Activated CD8-positive, alpha-beta memory T cell treated with anti-CD3 and anti-CD28 coated beads, Interleukin-2, amount 50 U/mL, for 24 hours (primary cell): ENCODE measurements around the gene ASCC1.
"Not testable (repeated sequence)": the region's sequence is repeated elsewhere in the genome, so short reads cannot be mapped to it uniquely, and the experiment has no call there.

ENCODE experiments used
- DNase-seq: peaks from one replicate; pipeline ENCODE4 v3.0.0-alpha.2; 2020; ENCODE audit errors: extremely low read depth

The ASCC1 gene

DNA sequence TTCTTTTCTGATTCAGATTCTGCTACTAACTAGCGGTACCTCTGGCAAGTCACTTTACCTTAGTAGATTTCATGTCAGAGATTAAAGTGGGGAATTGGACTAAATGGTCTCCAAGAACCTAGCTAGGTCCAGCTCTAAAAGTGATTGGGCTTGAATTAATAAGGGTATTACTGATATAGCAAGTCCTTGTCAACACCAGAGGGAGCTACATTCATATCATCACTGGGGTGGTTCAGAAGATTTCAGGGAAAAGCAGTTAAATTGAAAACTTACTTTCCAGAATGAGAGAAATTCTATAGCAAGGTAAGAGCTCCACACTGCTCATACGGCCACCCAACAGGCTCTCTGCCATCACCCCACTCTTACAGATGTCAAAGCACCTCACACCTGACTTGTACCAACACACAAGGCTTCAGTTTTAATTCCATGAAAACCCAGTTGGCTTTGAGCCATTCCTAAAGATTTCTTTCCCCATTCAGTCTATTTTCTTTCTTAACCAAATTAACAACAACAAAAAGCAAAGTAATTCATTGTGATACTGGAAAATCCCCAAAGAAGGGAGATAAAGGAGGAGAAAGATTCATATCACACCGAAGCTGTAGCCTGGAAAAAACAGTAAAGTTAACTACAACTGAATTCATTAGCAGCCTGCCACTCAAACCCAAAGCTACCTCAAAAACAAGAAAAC lies 89.7 kb downstream of the ASCC1 start:
- DNase-seq = no peak

DNA sequence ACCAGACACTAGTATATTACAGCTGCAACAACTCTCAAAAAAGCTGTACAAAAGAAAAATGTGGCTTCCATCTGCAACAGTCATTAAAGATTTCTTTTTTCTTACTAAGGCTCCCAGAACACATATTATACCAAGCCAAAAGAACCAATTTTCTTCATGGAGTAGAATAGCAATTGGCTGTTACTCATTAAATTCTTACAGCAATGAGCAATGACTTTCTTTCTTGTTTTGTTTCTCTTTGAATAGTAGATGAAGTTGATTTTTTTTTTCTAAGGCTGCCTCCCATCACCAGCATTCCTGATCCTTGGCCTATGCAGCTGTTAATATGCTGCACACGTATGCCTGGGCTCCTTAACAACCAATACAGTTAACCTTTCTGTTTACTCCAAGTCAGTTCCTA lies 91.1 kb downstream of the ASCC1 start:
- no peak for DNase-seq

DNA sequence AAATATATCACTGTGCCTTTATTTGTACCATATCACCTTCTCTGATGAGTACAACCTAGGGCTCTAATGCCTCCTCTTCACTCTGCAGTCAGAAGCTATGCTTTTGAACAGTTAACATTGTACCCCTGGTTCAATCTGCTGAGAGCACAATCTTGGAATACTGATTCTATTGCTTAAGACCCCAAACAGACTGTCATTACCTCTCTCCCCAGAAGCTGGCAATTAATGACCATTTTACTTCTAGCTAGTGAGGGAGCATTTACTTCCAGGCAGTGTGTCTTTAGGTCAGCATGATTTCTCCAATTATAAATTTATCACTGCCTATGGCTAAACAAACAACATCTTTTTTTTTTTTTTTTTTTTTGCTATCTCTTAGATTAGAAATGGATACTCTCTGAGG lies 91.7 kb downstream of the ASCC1 start:
- no peak for DNase-seq

DNA sequence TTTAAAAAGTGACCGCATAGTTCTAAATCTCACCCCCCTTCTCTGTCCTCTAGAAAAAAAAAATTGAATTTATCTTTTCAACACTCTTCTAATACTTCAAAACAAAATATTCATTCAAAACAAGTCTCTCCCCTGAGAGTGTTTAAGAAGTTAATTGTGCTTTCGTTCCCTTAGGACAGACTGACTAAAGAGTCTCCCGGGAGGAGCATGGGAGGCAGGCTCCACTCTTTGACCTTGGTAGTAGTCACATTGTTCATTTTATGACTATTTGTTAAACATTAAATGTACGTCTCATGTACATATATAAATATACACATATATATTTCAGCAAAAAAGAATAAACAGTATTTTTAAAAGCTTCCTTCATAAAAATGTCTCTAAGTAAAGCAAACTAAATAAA lies 92.5 kb downstream of the ASCC1 start:
- DNase-seq = no peak

DNA sequence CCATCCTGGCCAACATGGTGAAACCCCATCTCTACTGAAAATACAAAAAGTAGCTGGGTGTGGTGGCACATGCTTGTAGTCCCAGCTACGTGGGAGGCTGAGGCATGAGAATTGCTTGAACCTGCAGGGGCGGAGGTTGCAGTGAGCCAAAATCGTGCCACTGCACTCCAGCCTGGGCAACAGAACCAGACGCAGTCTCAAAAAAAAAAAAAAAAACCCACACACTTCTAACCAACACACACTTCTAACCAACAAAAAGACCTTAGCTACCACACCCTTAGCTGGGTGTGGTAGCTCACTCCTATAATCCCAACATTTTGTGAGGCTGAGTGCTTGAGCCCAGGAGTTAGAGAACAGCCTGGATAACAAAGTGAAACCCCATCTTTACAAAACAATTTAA lies 93.9 kb downstream of the ASCC1 start:
- DNase-seq = no peak

DNA sequence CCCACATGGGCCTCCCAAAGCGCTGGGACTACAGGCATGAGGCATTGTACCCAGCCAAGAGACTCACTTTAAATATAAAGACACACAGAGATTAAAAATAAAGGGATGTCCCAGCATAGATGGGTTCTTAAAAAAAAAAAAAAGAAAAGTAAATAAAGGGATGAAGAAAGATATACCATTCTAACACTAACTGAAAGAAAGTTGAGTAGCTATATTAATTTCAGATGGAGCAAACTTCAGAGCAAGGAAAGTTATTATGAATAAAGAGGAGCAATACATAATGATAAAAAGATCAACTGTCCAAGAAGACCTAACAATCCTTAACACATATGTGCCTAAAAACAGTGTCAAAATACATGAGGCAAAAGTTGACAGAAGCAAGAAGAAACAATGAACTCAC lies 94.7 kb downstream of the ASCC1 start:
- DNase-seq = no peak

DNA sequence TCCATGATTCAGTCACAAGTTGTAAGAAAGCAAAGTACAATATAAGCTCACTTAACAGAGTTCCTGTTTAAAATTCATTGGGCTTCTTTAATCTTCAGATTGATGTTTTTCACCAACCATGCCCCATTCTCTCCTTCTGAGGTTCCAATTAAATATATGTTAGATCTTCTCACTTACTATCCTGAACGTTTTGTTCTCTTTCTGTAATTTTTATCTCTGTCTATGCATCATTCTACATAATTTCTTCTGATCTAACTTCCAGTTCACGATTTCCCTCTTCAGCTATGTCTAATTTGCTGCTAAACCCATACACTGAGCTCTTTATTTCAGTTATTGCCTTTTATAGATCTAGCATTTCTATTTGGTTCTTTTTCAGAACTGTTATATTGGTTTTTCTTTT lies 99.7 kb downstream of the ASCC1 start:
- no peak for DNase-seq

DNA sequence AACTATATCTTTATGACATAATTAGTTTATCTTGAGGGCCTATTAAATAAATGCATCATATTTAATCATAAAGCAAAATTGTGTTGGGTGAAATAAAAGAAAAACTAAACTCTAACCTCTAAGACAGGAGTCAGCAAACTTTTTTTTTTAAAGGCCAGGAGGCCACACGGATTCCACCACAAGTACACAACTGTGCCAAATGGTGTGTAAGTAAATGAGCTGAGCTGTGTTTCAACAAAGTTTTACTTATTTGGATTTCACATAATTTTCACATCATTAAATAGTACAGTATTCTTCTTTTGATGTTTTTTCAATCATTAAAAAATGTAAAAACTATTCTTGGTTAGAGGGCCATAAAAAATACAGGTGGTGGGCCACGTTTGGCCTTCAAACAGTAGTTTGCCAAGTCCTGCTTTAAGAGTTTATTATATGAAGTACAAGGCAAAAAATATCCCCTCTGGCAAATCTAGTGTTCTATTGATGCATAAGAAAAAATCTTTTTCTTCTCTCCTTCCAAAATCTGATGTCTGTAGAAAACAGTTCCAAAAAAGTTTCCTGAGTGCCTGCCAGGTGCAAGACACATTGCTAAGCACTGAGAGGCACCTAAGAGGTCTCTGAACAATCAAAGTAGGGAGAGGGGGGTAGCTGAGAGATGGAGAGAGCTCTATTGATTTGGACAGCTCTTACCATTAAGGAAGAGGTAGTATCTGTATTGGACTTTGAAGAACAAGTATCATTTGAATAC lies 101.2 kb downstream of the ASCC1 start:
- no peak for DNase-seq

DNA sequence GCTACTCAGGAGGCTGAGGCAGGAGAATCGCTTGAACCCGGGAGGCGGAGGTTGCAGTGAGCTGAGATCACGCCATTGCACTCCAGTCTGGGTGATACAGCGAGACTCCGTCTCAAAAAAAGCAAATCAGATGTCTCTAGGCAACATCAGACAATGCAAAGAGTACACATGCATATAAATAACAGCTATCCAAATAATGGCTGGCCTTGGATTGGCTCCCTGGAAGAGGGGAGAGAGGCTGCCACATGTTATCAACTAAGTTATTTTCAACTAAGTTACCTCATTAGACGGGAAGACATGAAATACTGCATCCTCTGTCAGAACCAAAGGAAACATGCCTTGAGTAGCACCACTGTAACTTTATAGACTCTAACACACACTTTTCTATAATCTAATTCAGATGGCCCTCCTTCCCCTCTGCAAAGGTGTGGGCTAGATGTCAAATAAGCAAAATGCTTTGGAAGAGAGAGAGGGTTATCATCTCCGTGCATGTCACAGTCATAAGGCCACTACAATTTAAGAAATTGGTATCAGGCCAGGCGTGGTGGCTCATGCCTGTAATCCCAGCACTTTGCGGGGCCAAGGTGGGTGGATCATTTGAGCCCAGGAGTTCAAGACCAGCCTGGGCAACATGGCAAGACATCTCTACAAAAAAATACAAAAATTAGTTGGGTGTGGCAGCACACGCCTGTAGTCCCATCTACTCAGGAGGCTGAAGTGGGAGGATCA lies 105.2 kb downstream of the ASCC1 start:
- no peak for DNase-seq

DNA sequence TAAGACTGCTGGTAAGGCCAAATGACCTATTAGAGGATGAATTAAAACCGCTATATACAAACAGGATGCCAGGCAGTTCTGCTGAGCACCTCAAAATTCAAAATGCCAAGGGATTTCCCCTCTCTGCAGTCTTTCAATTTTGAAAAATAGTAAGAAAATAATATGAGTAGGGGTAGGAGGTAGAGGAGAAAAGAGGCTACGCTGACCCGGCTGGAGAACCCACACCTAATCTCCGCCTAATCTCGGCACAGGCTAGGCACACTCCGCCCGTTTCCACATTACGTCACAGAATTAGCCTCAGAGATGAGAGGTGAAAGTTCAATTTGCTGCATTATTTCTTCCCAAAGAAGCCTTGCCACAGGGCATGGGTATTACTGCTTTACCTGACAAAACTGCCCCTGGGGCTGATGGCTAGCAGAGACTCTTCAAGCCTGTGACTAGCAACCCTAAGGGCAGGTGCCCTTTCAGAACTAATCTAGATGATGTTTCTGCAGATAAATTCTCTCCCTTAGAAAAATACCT lies 106.4 kb downstream of the ASCC1 start:
- no peak for DNase-seq

DNA sequence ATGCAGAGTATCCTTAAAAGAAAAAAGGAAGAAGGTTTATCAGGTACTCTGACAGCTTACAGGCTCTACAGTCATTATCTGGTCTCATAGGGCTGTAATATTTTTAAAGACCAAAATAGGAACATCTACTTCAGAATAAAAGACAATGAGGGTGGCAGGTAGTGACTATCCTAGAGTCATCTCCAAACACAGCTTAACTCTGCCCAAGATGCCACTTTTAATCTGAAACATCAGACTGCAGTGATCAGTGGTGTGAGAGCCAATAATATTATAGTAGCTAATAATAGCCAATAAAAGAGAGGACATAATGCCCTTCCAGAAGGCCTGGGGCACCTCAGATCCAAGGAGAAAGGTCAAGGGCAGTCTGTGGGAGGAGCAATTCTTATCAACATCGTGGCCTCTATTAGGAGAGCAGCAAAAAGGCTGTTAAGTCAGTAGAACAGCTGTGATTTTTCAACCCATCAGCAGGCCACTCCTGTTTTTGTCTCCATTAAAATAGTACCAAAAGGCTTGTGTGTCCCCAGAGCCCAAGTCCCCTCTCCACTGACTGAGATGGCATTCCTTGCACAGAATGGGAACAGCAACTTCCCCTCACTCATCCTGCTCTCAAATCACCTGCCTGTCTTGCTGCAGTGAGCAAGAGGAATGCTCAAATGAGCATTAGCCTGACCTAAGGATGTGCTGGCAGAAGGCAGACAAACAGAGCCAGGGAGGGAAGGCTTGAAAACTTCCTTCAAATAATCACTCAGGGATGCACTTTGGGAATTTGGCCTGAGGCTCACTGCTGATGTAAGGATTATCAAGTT lies 107.0 kb downstream of the ASCC1 start:
- DNase-seq = no peak

DNA sequence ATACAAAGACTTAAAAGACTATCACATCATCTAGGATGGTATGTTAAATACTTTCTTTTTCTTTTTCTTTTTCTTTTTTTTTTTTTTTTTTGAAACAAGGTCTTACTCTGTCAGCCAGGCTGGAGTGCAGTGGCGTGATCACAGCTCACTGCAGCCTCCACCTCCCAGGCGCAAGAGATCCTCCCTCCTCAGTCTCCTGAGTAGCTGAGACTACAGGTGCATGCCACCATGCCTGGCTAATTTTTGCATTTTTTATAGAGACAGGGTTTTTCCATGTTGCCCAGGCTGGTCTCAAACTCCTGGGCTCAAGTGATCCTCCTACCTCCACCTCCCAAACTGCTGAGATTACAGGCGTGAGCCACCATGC lies 108.1 kb downstream of the ASCC1 start:
- DNase-seq = not testable (repeated sequence)

DNA sequence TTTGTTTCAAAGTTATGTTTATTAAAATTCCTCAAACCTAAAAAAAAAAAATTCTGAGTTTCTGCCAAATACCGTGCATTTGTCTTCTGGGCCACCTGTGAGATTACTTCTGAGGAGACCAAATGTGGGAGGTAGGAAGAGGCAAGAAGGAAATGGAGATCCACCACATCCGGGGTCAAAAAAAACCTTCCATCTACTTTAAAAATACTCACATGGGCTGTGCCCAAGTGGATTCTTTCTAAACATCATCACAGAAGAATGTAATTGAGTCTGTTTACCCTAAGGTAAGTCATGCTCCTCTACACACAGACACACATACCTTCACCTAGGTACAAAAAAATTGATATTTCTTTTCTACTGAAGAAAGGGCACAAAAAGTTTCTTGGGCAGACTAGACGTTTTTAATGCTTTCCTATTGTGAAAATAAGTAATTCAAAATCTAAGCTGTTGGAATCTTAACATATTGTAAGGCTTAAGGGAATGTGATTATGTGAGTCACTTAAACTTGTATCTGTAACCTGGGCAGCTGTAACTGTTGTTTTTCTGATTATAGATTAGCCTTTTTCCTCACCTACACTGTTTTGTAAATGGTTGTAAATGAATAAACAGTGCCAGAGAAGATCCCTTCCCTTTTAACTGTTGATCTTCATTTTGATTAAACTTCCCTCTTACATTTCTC lies 108.6 kb downstream of the ASCC1 start:
- DNase-seq = no peak

DNA sequence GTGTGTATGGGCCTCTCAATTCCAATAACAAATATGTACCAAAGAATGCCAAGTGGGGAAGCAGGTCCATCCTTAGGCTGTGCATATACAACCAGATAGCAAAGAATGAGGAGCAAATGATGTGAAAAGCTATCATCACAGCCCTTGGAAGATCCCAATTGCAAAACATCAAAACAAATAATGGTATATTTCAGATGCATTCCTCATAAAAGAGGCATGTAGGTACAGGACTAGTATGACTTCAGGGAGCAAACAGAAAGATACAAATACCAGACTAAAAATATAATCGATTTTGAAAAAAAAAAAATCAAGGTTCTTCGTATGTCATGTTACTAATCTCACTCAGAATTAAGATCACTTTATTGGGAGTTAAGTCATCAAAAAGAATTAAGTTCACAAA lies 109.2 kb downstream of the ASCC1 start:
- no peak for DNase-seq

DNA sequence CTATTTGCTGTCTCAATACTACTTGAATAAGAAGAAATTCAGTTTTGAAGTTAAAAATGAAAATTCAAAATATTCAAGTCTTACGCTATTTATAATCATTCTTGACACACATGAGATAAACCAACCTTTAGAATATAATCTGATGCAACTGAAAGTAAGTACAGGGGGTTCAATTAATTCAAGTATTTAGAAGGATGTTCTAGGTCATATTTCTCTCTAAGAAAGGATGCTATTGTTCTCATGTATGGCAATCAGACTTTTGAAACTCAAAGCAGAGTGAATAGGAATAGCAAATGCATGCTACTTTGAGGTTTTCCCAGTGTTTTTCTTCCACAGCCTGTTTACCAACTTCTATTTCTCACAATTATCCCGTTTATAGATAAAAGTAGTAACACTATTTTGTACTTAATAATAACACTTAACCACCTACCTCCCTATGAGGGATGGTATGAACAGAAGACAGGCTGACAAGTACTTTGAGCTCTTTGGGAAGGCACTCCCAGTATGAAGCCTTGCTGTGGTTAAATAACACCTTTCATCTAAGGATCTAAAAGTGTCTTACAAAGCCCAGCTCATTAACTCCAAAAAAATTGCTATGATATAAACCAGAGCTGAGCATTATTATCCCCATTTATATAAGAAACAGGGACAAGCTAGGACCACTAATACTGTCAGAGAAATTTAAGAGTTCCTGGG lies 109.8 kb downstream of the ASCC1 start:
- no peak for DNase-seq

DNA sequence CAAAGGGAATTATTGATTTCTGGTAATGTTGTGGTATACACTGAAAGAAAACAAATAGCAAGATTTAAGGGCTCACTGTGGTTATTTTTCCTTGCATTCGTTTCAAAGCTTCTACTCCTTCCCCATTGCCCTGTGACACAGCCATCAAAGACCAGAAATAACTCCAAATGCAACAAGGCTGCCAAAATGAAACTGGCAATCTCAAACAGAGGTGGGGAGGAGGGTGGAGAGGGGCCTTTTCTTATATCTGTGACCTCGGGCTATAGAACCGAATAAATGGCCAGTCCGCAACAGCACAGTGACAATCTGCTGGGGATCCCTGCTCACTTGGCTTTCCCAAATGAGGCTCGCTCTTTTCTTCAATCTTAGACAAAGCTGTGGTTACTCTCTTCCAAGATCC lies 110.4 kb downstream of the ASCC1 start:
- DNase-seq = no peak

DNA sequence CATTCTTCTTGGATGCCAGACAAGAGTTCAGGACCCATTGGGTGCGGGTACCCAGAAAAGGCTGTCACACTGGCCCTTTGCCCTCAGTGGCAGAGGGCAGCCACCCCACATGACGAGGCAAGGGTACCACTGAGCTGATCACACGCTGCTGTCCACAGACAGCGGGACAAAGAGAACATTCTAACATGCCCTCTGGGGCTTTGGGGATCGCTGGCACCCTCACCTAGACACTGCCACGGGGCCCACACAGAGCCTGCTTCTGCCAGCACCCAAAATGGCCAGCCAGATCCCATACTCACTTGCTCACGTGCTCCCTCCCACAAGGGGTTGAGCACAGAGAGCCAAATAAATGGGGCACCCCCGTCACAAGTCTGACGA lies 111.0 kb downstream of the ASCC1 start:
- DNase-seq = no peak

DNA sequence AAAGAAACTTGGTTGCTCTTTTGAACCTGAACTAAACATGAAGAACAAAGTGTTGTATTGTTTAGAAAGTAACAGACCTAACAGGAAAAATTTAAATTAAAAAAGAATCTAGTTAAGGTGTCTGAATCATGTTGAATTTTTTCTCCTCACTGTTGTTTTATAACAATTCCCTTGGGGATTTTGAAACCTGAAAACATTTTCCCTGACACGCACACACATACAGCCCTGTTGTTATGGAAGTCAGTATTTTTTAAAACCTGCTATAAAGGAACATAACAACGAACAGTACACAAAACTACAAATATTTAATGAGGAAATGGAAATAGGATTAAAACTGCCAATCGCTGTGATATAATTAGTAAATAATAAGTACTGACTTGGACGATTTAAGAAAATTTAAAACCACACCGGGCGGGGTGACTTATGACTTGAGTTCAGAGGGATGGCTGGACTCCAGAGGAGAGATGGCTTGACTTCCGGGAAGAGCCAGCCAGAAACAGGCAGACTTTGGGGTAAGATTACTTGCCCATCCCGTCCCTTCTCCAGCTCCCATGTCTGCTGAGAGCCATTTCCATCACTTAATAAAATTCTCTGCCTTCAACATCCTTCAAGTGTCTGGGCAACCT lies 111.5 kb downstream of the ASCC1 start:
- no peak for DNase-seq

DNA sequence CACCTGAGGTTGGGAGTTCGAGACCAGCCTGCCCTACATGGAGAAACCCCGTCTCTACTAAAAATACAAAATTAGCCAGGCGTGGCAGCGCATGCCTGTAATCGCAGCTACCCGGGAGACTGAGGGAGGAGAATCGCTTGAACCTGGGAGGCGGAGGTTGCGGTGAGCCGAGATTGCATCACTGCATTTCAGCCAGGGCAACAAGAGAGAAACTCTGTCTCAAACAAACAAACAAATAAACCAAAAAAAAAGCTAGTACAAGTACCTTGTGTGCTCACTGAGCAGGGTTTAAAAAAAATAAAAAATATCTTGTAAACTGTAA lies 116.5 kb downstream of the ASCC1 start:
- no peak for DNase-seq

DNA sequence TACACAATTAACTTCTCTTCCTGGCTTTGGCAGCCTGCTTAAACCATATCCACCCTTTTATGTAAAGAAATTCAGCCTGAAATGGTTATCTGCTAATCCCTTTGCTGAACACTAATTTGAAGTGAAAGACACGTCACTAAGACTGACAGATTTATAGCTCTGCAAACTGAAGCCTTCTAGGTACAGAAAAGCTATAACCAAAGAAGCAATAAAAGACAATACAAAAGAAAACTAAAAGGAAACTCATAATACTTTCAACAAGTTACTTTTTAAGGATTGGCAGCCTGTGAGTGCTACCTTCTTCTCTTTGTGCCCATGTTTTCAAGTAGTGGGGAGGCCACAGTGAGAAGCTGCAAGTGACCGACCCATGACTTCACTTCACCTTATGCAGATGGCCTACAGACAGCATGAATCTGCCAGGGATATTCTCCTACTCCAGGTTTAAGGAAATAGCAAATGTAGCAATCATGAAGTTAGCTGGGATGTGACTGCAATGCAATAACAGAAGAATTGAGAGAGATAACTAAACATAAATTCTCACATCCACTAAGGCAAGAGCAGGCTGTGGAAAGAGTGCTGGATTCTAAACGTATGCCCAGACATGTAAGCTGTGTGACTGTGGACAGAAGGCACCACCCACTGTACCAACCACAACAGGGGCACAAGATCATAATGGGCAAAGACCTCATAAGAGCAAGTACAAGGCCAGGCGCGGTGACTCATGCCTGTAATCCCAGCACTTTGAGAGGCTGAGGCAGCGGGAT lies 117.1 kb downstream of the ASCC1 start:
- DNase-seq = no peak
